Occipital lobe (tissue), 3 donors: ENCODE data around the gene SVOPL. TPM values are rescaled to one million over a fixed set of nuclear protein-coding genes. Genes with fewer than 3 reads are reported as not detected.

Experiments used
- DNase-seq: peaks from one replicate; lab custom pipeline; 2025; lab: John Stamatoyannopoulos, UW
- small RNA-seq: library from RNA; depleted of rRNA; stranded (forward); fragments of <200 nt; gene quantifications from one replicate; pipeline ENCODE3, GENCODE V24; 2014
- total RNA-seq: library from RNA; depleted of rRNA; stranded (reverse); fragments of >200 nt; gene quantifications from one replicate; pipeline ENCODE4 v1.2.3, GENCODE V29; 2014

Gene SVOPL
- total RNA-seq, 1 donor from 2014 or later = 0.78 TPM

DNA sequence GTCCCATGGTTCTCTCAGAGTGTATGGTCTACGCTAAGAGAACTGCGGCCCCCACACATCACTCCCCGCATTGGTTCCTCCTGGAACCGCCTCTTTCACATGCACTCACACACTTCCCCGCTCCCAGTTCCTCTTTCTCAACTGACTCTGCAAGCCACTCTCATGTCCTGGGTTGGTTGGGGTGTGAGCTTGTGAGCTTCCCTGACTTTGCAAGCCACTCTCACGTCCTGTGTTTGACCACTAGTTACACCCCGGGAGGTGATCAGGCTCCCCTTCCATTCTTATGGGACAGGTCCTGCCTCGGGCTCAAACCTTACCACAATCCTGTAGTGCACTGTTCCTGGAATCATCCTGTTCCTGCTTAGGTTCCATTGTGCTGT is 136.1 kb downstream of the SVOPL start:
- no peak for DNase-seq

DNA sequence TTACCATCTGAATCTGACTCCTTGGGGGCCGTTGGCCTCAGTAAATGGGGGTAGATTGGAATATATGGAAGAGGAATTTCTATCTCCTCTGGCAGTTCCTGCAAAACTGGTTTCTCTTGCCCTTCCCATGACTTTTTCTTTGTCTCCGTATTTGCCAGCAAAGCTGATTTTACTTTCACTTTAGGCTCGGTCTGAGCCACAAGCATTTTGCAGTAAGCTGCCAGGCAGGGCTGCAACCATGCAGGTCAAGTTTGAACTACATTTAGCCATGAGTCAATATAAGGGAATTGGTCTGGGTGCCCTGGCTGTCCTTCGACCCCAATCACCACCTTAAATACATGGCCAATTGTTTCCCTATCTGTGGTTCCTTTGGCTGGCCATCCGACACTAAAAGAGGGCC is 136.8 kb downstream of the SVOPL start:
- no peak for DNase-seq

DNA sequence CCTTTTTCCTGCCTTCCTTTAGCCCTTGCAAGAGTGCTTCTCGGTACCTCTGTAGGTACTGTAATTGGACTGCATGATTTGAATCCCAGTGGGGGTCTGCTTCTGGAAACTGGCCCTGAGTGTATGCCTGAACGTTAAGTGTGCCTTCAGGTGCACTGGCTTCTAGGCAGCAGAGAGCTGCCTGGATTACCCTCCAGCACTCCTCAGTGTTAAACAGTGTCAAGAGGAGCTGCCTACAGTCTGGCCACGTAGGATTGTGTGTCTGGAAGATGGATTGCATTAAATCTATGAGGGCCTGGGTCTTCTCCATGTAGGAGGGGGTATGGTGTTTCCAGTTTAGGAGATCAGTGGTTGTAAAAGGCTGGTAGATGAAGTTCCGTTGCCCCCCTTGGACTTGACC is 137.4 kb downstream of the SVOPL start:
- DNase-seq = no peak

DNA sequence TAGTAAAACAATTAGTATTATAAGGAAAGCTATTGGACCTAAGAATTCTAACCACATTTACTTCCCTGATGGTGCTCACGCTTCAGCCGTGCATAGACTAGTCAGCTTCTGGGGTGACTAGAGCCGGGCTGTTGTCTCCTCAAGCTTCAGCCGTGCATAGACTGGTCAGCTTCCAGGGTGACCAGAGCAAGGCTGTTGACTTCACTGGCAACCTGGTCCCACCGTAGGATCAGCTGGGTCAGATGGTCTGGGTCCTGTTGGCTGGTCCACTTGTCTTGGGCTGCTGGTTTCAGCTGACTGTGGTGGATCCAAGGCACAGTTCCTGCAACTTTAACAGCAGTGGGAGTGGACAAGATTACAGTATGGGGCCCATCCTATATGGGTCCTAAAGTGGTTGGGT is 141.7 kb downstream of the SVOPL start:
- no peak for DNase-seq

DNA sequence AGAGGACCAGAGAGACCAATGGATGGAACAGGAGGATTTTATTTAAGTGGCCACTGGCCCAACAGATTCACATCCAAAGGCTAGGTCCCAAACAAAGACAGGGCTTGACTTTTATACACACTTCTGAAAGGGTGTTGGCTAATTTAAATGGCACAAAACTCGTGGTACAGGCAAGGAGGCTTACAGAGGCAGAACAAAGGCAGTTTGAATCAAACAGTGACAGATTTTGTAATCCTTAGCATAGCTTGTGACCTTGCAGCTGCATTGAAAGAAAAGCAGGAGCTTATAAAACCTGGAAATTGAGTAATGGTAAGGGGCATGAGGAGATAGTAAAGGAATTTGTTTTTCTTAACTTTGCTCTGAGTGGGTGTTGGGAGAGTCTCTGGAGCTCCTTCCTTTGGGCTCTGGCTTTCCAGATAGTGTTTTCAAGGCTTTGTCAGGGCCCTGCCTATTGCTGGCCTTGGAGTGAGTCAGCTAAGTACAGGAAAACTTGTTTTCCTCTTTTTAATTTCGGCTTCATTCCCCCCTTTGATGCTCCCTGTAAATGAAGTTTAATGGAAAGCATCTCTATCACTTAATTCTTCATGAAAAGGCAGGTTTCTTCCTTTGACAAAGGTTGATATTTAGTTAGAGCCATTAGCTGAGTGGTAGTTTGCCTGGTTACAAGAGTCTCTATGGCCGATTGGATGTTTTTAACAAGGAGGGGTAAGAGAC is 144.2 kb downstream of the SVOPL start:
- no peak for DNase-seq

DNA sequence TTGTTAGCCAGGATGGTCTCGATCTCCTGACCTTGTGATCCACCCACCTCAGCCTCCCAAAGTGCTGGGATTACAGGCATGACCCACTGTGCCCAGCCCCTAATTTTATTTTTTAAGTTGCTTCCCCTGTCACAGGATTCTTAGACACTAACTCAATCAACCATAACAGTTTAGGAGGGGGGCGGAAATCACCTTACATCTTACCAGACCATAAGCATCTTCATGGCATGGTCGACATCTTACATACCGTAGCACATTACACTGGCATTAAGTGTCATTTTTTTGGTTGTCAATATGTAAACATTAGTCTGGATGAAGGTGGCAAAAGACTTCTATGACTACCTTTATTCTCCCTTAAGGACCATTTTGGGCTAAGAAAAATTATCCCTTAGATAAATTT is 145.5 kb downstream of the SVOPL start:
- no peak for DNase-seq

DNA sequence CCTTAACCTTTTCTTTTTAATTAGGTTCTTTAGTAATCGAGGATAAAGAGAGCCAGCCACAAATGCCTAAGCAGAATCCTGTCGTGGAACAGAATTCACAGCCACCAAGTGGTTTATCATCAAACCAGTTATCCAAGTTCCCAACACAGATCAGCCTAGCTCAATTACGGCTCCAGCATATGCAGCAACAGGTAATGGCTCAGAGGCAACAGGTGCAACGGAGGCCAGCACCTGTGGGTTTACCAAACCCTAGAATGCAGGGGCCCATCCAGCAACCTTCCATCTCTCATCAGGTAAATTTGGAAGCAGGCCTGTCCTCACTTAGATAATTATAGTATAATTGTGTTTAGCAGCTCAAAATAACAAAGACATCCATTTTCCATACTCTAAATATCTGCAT is 146.5 kb downstream of the SVOPL start:
- DNase-seq = no peak

DNA sequence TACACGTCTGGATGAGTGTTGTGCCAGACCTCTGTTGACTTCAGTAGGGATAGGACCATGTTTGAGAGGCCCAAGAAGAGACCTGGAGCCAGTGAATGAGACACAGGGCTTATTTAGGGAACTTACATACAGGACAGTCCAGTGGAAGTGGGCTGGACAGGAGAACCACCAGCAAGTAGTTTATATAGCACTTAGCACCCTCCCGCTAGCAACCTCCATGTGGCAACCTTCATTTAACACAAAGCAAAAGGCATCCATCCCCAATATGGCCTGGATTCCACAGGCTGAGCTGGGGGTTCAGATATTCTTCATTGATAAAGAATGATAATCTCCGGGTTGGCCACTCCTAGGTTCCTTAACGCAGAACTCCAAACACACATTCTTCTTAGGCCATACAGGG is 147.4 kb downstream of the SVOPL start:
- no peak for DNase-seq

DNA sequence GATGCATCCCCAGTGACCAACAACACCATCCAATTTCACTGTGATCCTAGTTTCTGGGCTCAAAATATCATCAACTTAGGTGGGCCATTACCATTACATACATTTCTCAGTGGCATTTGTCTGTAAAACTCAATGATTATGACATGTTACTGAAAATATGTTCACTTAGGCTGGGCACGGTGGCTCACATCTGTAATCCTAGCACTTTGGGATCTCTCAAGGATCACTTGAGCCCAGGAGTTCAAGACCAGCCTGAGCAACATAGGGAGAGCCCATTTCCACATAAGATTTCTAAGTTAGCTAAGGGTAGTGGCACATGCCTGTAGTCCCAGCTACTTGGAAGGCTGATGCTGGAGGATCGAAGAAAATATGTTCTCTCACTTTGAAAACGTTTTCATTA is 150.1 kb downstream of the SVOPL start:
- no peak for DNase-seq

DNA sequence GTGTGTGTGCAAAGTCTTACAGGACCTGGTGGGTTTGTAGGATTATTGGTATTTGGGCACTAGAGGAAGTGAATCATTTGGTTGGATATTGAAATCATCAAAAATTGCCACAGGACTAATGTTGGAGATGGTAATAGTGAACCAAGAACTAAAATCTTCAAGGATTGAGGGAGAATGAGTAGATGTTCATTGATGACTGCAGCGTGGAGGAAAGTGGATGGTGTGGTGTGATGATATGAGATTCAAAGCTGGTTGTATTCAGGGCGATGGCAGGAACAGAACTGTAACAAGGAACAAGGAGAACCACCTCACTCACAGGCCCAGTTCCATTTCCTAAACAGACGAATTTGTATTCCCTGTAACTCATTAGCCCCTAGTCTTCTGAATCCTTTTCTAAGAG is 150.8 kb downstream of the SVOPL start:
- DNase-seq = no peak

DNA sequence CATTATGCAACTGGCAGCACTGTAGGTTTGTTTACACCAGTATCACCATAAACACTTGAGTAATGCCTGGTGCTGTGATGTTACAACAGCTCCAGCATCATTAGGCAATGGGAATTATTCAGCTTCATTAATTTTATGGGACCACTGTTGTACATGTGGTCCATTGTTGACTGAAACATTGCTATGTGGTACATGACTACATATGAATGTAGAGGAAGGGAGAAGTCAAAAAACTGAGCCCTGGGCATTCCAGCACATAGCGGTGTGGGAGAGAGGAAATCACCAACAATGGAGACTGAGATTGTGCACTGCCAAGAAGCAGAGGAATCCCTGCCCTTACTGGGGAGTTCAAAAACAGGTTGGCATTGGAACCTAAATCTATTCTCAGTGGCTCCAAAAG is 152.1 kb downstream of the SVOPL start:
- DNase-seq = no peak

DNA sequence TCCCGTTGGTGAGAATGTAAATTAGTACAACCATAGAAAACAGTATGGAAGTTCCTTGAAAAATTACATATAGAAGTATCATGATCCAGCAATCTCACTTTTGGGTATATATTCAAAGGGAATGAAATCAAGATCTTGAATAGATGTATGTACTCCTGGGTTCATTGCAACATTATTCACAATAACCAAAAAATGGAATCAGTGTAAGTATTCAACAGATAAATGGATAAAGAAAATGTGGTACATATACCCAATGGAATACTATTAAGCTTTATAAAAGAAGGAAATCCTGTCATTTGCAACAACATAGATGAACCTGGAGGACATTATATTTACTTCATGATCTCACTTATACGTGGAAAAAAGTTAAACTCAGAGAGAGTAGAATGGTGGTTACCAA is 154.3 kb downstream of the SVOPL start:
- DNase-seq = no peak

DNA sequence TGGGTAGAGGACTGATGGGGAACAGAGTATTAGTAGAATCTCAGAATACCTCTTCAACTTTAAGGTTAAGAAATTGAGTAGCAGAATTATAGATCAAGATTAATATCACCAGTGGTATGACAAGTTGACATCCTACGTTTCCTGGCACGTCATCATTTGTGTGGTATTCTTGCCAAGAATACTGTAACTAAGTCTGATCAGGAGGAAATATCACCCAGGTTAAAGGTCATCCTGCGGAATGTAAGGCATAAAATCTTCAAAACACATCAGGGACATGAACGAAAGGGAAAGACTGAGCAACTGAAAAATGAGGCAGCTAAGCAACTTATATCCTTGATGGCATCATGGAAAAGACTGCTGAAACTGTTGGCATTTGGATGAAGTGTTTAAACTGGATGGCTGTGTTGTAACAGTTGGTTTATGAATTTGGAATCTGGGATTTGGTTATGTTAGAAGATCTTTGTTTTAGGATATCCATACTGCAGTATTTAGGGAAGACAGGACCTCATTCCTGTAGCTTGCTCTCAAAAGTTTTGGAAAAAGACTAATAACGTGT is 155.0 kb downstream of the SVOPL start:
- DNase-seq = no peak

DNA sequence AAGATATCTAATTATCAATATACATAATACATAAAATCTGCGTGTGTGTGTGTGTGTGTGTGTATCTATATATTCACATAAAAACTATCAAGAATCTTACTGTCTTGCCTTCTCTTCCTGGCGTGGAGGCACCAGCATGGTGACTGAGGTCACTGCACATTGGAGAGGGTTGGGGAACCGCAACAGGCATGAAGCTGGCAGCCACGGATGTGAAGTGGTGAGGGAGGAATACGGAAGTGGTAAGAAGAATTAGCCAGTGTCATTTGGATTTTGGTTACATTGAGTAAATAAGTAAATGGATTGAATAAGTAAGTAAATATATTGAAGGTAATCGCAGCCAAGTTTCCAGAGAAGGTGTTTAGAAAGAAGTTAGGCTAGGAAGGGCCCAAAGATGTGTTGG is 156.0 kb downstream of the SVOPL start:
- no peak for DNase-seq

Small RNA genes lying within 50 kb of the gene (small RNA-seq; reads per million reads assigned to genes)
- gene RF00561 = not detected

Other genes with a start within 250 kb of the SVOPL start
- gene TRIM24, start 241.1 kb downstream of the SVOPL start, total RNA-seq = 42.1 TPM
- not detected for gene TMEM213, start 96.6 kb upstream of the SVOPL start, total RNA-seq
- gene ATP6V0A4, start 96.8 kb upstream of the SVOPL start, total RNA-seq = 1.2 TPM